H1 (cell line): ENCODE data around the gene DUS1L. TPM values are rescaled to one million over a fixed set of nuclear protein-coding genes. Genes with fewer than 3 reads are reported as not detected.

Source experiments
- CTCF ChIA-PET: fragments of 300-600 bp; sonication (Branson Sonifier 250); formaldehyde crosslinking; loops from one replicate; lab custom pipeline; 2021; ENCODE audit not compliant: partially characterized antibody; lab: Charles Lee
- POLR2A ChIA-PET: fragments of 300-600 bp; sonication (Branson Sonifier 250); formaldehyde crosslinking; loops from one replicate; lab custom pipeline; 2021; ENCODE audit warnings: inconsistent platforms; ENCODE audit not compliant: partially characterized antibody; lab: Charles Lee
- DNase-seq, 2 experiments: peaks; one replicate each; pipeline versions ENCODE4 v3.0.0 to v3.0.0-alpha.2; 2010 to 2022; ENCODE audit warnings: low spot score in 2 of 2, low read depth in 1 of 2, mixed read lengths in 1 of 2
- FAIRE-seq: peaks from 2 replicates; lab custom pipeline; 2011; peaks lifted over from hg19 to GRCh38; lab: Jason Lieb, UNC
- H2AFZ ChIP-seq: 2 replicates; pipeline ENCODE4 v1.8.1; 2012; ENCODE audit warnings: low read length, inconsistent platforms
- H2AK5ac ChIP-seq: 2 replicates; pipeline ENCODE4 v1.6.1; 2013; ENCODE audit warnings: low read depth, low read length
- H2BK120ac ChIP-seq: replicated peaks from 2 replicates; pipeline ENCODE3; 2013; ENCODE audit warnings: low read depth, low read length, inconsistent platforms
- H2BK12ac ChIP-seq: 2 replicates; pipeline ENCODE4 v1.6.1; 2013; ENCODE audit warnings: low read depth, low read length
- H2BK15ac ChIP-seq: 2 replicates; pipeline ENCODE4 v1.6.1; 2013; ENCODE audit warnings: low read length
- H2BK20ac ChIP-seq: 2 replicates; pipeline ENCODE4 v1.6.1; 2013; ENCODE audit warnings: low read length
- H2BK5ac ChIP-seq: 2 replicates; pipeline ENCODE4 v1.6.1; 2013; ENCODE audit warnings: low read depth, low read length
- H3K14ac ChIP-seq: 2 replicates; pipeline ENCODE4 v1.6.1; 2013; ENCODE audit warnings: inconsistent platforms; ENCODE audit not compliant: insufficient read length
- H3K18ac ChIP-seq: 2 replicates; pipeline ENCODE4 v1.6.1; 2013; ENCODE audit warnings: low read length; ENCODE audit errors: extremely low read depth
- H3K23ac ChIP-seq: 2 replicates; pipeline ENCODE4 v1.6.1; 2013; ENCODE audit warnings: inconsistent platforms; ENCODE audit not compliant: insufficient read length
- H3K23me2 ChIP-seq: 2 replicates; pipeline ENCODE4 v1.6.1; 2013; ENCODE audit warnings: low read depth, low read length
- H3K27ac ChIP-seq: 2 replicates; pipeline ENCODE4 v1.6.1; 2011; ENCODE audit warnings: low read depth, low read length, inconsistent platforms
- H3K27me3 ChIP-seq, 4 experiments: replicated peaks in 1 of 4; 1 replicate in 1 of 4; 2 replicates in 3 of 4; pipeline versions ENCODE4 v1.6.1 to v1.8.1; 2011 to 2013; ENCODE audit warnings: low read length in 3 of 4, mild to moderate bottlenecking in 3 of 4, inconsistent platforms in 2 of 4, mixed read lengths in 2 of 4, moderate library complexity in 1 of 4; ENCODE audit not compliant: control insufficient read depth in 3 of 4, insufficient read depth in 3 of 4; ENCODE audit errors: extremely low read depth in 1 of 4
- H3K36me3 ChIP-seq, 4 experiments: 2 replicates each; pipeline versions ENCODE4 v1.6.1 to v1.8.1; 2011 to 2013; ENCODE audit warnings: mild to moderate bottlenecking in 4 of 4, low read length in 3 of 4, moderate library complexity in 2 of 4, control low read depth in 1 of 4, inconsistent platforms in 1 of 4; ENCODE audit not compliant: insufficient read depth in 4 of 4, control insufficient read depth in 2 of 4
- H3K4ac ChIP-seq: replicated peaks from 2 replicates; pipeline ENCODE3; 2013; ENCODE audit warnings: low read length, low read depth, mixed read lengths, inconsistent platforms; ENCODE audit not compliant: insufficient read length
- H3K4me1 ChIP-seq, 4 experiments: replicated peaks in 1 of 4; 1 replicate in 1 of 4; 2 replicates in 3 of 4; pipeline versions ENCODE4 v1.6.1 to v1.8.1; 2011 to 2013; ENCODE audit warnings: low read length in 3 of 4, inconsistent platforms in 2 of 4, mixed read lengths in 1 of 4; ENCODE audit not compliant: insufficient read depth in 4 of 4, control insufficient read depth in 3 of 4
- H3K4me2 ChIP-seq, 2 experiments: 2 replicates each; pipeline versions ENCODE4 v1.6.1 to v1.8.1; 2011 to 2013; ENCODE audit warnings: low read depth in 2 of 2, low read length in 2 of 2, control low read depth in 1 of 2, inconsistent platforms in 1 of 2, mild to moderate bottlenecking in 1 of 2; ENCODE audit not compliant: insufficient read depth in 1 of 2
- H3K4me3 ChIP-seq, 4 experiments: fragments of 200-600, 300-600 bp in 1 of 4; sonication (generic), shearing (Covaris generic), sonication (Bioruptor Twin) in 1 of 4; 2 replicates each; pipeline versions ENCODE4 v1.5.1 to v1.8.1; 2011 to 2016; ENCODE audit warnings: low read length in 4 of 4, low read depth in 3 of 4, control low read depth in 2 of 4, inconsistent platforms in 2 of 4, mild to moderate bottlenecking in 2 of 4, mixed read lengths in 1 of 4, moderate library complexity in 1 of 4; ENCODE audit not compliant: insufficient read depth in 2 of 4; ENCODE audit errors: extremely low read depth in 1 of 4
- H3K56ac ChIP-seq: replicated peaks from 2 replicates; pipeline ENCODE3; 2013; ENCODE audit warnings: low read depth, mild to moderate bottlenecking, mixed read lengths, low read length, inconsistent platforms; ENCODE audit not compliant: insufficient read length
- H3K79me1 ChIP-seq: 2 replicates; pipeline ENCODE4 v1.6.1; 2013; ENCODE audit warnings: low read depth, low read length, control low read depth
- H3K79me2 ChIP-seq, 2 experiments: 2 replicates each; pipeline versions ENCODE4 v1.6.1 to v1.8.1; 2012 to 2013; ENCODE audit warnings: low read length in 2 of 2, mild to moderate bottlenecking in 2 of 2, inconsistent platforms in 1 of 2; ENCODE audit not compliant: insufficient read depth in 2 of 2, control insufficient read depth in 1 of 2
- H3K9ac ChIP-seq, 4 experiments: replicated peaks in 1 of 4; 1 replicate in 1 of 4; 2 replicates in 3 of 4; pipeline versions ENCODE4 v1.6.1 to v1.8.1; 2011 to 2013; ENCODE audit warnings: low read depth in 3 of 4, low read length in 3 of 4, control low read depth in 2 of 4, mild to moderate bottlenecking in 2 of 4, moderate library complexity in 2 of 4, inconsistent platforms in 1 of 4; ENCODE audit errors: extremely low read depth in 1 of 4
- H3K9me3 ChIP-seq, 2 experiments: 2 replicates each; pipeline versions ENCODE4 v1.6.1 to v1.8.1; 2012 to 2013; ENCODE audit warnings: mild to moderate bottlenecking in 2 of 2, moderate library complexity in 2 of 2, control low read depth in 1 of 2, inconsistent platforms in 1 of 2, low read depth in 1 of 2, low read length in 1 of 2, mixed read lengths in 1 of 2; ENCODE audit not compliant: insufficient read depth in 2 of 2
- H4K20me1 ChIP-seq, 2 experiments: replicated peaks in 1 of 2; 2 replicates each; pipeline versions ENCODE3 to v1.8.1; 2011 to 2013; ENCODE audit warnings: inconsistent platforms in 2 of 2, low read length in 2 of 2, mild to moderate bottlenecking in 1 of 2; ENCODE audit not compliant: insufficient read depth in 2 of 2, control insufficient read depth in 1 of 2
- H4K5ac ChIP-seq: 2 replicates; pipeline ENCODE4 v1.6.1; 2013; ENCODE audit warnings: low read length, low read depth, mixed read lengths, inconsistent platforms; ENCODE audit not compliant: insufficient read length
- H4K8ac ChIP-seq: 2 replicates; pipeline ENCODE4 v1.8.0; 2013; ENCODE audit warnings: mild to moderate bottlenecking, moderate library complexity, low read length, inconsistent platforms; ENCODE audit not compliant: insufficient read depth; ENCODE audit errors: extremely low read depth
- H4K91ac ChIP-seq: replicated peaks from 2 replicates; pipeline ENCODE3; 2013; ENCODE audit warnings: low read length, mixed read lengths, inconsistent platforms; ENCODE audit not compliant: insufficient read length
- JUND ChIP-seq: IDR thresholded peaks from 2 replicates; pipeline ENCODE4 v1.6.1; 2011; ENCODE audit warnings: mild to moderate bottlenecking, improper control_type of control experiment, low read length
- WGBS, 2 experiments: shearing (Covaris generic) in 1 of 2; methylation state at CpG; one replicate each; pipeline versions ENCODE4 v1.1.6 to v1.1.7; 2013 to 2015; ENCODE audit warnings: low lambda C conversion rate in 2 of 2, mixed read lengths in 2 of 2, inconsistent platforms in 1 of 2, low coverage in 1 of 2, missing lambda C conversion rate in 1 of 2; ENCODE audit not compliant: insufficient replicate concordance in 2 of 2, insufficient coverage in 1 of 2, insufficient read length in 1 of 2; ENCODE audit errors: extremely low coverage in 1 of 2, missing lambda C conversion rate in 1 of 2; 5-methylcytosine and 5-hydroxymethylcytosine counted together
- polyA plus RNA-seq, 7 experiments: library from polyadenylated mRNA; depleted of rRNA in 3 of 7; stranded (reverse) in 5 of 7; unstranded in 2 of 7; fragments of >200 nt in 5 of 7; fragments of 200-250 nt in 2 of 7; gene quantifications; 1 replicate in 5 of 7; 2 replicates in 1 of 7; 4 replicates in 1 of 7; pipeline versions ENCODE4 v1.2.1 to v1.2.3, GENCODE V29; 2011 to 2013; ENCODE audit warnings: missing spikeins in 2 of 7, mixed read lengths in 2 of 7
- total RNA-seq: library from RNA; stranded (reverse); fragmentation: NEBNext Ultra II Directional; extraction: Animal tissue kit (Norgen Biotek cat#: 25700); gene quantifications from 2 replicates; pipeline ENCODE4 v1.2.1, GENCODE V29; 2021
- TF ChIP-seq, protein P1 (sequence below): IDR thresholded peaks from 2 replicates; pipeline ENCODE4 v1.6.1; 2012; ENCODE audit warnings: inconsistent platforms
- TF ChIP-seq, protein P2 (sequence below): IDR thresholded peaks from 2 replicates; pipeline ENCODE4 v1.6.1; 2011; ENCODE audit warnings: low read length, improper control_type of control experiment
- TF ChIP-seq, protein P3 (sequence below): IDR thresholded peaks from 2 replicates; pipeline ENCODE4 v1.6.1; 2011; ENCODE audit warnings: low read depth, mild to moderate bottlenecking, low read length; ENCODE audit not compliant: insufficient read depth

Gene DUS1L
- total and polyA plus RNA-seq, 2 of the 8 experiments (the other 6 are each of a cell fraction or from before 2014, with no cell fraction given): 34.5 to 69.1 TPM

GRCh38 chr17:82080789-82081464 is 15.3 kb upstream of the DUS1L start:
- H3K4ac ChIP-seq: no peak overlapping the region
- no peak overlapping the region for H3K4me2 ChIP-seq
- H3K14ac ChIP-seq: no peak overlapping the region
- ChIA-PET CTCF (interaction anchor here (0.6 to 2.9 kb wide), 7 partner anchors 14 to 432 kb away, joined by 3 to 13 read pairs (median 4); no protein-coding TSS in a partner anchor), POLR2A (interaction anchor here (0.6 to 12.5 kb wide), 11 partner anchors 8 to 36 kb away, joined by 3 to 105 read pairs (median 5); partner anchors contain the start of genes DUS1L and FASN)
- DNase-seq: no peak
- no peak overlapping the region for H3K56ac ChIP-seq
- H4K8ac ChIP-seq: no peak overlapping the region
- no peak overlapping the region for H3K23ac ChIP-seq
- H4K91ac ChIP-seq: no peak overlapping the region
- H3K9ac ChIP-seq: no peak overlapping the region
- TF ChIP-seq, protein P1, sequence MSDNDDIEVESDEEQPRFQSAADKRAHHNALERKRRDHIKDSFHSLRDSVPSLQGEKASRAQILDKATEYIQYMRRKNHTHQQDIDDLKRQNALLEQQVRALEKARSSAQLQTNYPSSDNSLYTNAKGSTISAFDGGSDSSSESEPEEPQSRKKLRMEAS: no peak
- no peak for TF ChIP-seq JUND
- TF ChIP-seq, protein P2, sequence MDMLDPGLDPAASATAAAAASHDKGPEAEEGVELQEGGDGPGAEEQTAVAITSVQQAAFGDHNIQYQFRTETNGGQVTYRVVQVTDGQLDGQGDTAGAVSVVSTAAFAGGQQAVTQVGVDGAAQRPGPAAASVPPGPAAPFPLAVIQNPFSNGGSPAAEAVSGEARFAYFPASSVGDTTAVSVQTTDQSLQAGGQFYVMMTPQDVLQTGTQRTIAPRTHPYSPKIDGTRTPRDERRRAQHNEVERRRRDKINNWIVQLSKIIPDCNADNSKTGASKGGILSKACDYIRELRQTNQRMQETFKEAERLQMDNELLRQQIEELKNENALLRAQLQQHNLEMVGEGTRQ: no peak
- TF ChIP-seq, protein P3, sequence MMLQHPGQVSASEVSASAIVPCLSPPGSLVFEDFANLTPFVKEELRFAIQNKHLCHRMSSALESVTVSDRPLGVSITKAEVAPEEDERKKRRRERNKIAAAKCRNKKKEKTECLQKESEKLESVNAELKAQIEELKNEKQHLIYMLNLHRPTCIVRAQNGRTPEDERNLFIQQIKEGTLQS: no peak
- TF ChIP-seq, all 59 proteins: peak for 0
- no peaks in the 10 kb centered on the region for H3K4me1 ChIP-seq
- H3K27me3 ChIP-seq: no peaks in the 10 kb centered on the region
- no peak overlapping the region for H2BK20ac ChIP-seq
- no peak for FAIRE-seq
- no peak overlapping the region for H2AFZ ChIP-seq
- no peak overlapping the region for H2BK15ac ChIP-seq
- H3K4me3 ChIP-seq: no peak overlapping the region
- H3K79me2 ChIP-seq: no peaks in the 10 kb centered on the region
- no peaks in the 10 kb centered on the region for H3K9me3 ChIP-seq
- 96% methylated on average over 44 of the region's 44 CpGs; no CpG with 5 or more reads in 1 of the 2 experiments for WGBS, 2 experiments
- no peak overlapping the region for H4K5ac ChIP-seq
- H3K27ac ChIP-seq: no peak overlapping the region
- H2BK120ac ChIP-seq: no peak overlapping the region
- no peak overlapping the region for H2BK12ac ChIP-seq
- H3K79me1 ChIP-seq: peaks cover 7% of the 10 kb centered on the region
- H2BK5ac ChIP-seq: no peak overlapping the region
- H3K18ac ChIP-seq: no peak overlapping the region
- H3K36me3 ChIP-seq: peaks cover 51 to 82% (median 67%) of the 10 kb centered on the region in 4 experiments
- H4K20me1 ChIP-seq: peaks cover 28 to 55% of the 10 kb centered on the region in 2 experiments
- no peak overlapping the region for H2AK5ac ChIP-seq
- H3K23me2 ChIP-seq: no peaks in the 10 kb centered on the region
